HG02884 (cell line): ENCODE data around the gene CACNA2D1.

ENCODE experiments used
- ATAC-seq: cut with Tn5 transposase; IDR thresholded peaks from one replicate; pipeline ENCODE4 v1.9.1; 2021; ENCODE audit warnings: mild to moderate bottlenecking, moderate library complexity; ENCODE audit not compliant: unreplicated experiment

The CACNA2D1 gene

DNA sequence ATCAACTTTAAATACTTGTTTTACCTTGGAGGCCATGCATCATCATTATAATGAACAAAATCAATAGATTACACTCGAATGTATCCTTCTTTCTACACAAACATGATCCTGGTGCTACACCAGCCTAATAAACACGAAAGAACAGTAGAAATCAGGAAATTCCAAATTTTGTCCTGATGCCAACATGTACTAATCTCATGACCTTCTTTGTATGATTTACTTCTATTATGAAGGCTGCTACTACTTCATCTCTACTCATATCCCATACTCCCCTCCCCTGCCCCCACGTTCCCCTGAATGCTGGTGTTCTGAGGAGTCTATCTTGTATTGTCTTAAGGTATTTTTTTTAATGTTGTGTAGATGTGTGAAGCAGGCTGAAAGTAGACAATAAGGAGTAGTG lies 315.0 kb downstream of the CACNA2D1 start:
- ATAC-seq = no peak

DNA sequence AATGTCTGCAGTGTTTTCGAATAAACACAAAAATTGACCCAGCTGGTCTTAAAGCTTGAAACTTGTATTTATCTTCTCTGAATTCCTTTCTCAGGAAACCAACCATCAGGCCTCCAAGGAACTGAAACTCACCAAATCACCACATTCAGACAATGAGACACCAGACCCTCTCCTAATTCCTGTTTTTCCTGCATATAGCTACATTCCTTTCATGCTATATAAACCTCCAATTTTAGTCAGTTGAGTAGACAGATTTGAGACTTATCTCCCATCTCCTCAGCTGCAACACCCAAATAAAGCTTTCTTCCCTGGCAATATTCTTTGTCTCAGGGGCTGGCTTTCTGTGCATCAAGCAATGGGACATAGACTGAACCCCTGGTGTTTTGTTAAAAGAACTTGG lies 317.0 kb downstream of the CACNA2D1 start:
- ATAC-seq = no peak

DNA sequence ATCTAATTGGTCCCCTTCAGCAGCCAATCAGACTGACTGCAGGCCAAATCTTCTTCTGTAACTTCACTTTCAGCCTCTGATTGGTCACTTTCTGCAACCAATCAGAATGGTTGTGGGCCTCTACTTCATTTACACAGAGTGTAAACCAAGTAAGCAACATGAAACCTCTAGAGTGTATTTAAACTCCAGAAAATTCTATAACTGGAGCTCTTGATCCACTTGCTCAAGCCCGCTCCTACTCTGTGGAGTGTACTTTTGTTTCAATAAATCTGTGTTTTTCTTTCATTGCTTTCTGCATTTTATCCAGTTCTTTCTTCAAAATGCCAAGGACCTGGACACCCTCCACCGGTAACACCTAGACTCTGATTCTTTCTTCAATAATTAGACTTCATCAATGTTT lies 319.1 kb downstream of the CACNA2D1 start:
- ATAC-seq = no peak

DNA sequence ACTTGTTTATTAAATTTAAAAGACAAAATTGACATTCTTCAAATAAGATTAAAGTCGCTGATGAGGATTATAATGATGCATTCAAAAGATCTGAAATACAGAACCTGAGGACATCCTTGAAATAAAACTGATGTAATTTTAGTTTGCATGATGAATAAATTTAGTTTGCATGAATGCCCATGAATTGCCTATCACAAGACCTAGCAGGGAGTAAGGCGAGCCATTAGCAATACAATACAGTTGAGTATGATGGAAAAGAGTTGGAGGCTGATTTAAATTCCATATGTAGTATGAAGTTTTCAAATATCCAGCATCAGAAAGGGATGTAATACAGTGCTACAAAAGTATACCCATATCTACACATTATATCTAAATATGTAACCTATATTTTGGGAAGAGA lies 321.3 kb downstream of the CACNA2D1 start:
- no peak for ATAC-seq

DNA sequence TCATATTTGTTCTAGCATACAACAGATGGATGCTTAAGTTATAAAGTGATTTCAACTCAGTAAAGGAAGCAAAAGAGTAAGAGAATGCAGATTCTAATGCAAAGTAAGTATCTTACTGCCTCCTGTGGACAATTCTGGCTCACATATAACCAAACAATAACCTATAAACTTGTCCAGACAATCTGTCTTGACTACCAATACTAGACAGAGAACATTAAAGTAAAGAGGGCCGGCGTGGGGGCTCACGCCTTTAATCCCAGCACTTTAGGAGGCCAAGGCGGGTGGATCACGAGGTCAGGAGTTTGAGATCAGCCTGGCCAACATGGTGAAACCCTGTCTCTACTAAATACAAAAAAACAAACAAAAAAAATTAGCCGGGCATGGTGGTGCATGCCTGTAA lies 329.3 kb downstream of the CACNA2D1 start:
- no peak for ATAC-seq

DNA sequence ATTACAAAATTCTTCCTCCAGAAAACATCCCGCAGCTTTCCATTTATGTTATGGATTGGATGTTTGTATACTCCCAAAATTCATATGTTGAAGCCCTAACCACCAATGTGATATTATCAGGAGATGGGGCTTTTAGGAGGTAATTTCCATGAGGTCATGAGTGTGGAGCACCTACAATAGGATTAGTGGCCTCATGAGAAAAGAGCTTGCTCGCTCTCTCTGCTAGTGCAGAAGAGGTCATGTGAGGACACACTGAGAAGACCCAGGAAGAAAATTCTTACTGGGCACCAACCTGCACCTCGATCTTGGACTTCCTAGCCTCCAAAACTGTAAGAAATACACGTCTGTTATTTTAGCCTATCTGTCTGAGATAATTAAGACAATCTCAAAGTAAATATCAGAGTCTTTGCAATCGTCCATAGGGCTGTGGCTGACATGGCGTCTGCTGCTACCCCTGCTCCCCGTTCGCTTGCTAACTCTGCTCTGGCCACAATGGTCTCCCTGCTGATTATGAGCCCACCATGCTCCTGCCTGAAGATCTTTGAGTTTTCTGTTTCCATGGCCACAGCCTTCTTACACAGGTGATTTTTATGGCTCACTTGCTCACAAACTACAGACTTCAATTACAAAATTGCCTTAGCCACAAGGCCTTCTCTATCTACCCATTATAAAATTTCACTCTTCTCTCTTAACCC lies 333.3 kb downstream of the CACNA2D1 start:
- no peak for ATAC-seq

DNA sequence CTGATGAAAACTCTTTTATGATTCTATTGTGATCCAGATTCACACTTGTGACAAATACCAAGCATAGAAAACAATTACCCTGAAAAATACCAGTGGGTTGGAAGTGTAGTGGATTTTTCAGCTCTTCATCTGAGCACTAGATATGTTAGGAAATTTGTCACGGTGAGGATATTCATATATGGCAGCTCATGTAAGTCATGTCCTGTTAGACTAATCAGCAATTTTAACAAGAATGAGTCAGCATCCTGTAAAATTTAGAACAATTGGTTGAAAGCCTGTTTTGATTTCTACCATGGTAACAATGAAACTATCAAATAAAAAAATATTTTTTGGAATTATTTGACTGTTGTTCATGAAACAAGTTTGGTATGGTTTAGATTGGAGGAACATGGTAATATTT lies 334.3 kb downstream of the CACNA2D1 start:
- ATAC-seq = no peak

DNA sequence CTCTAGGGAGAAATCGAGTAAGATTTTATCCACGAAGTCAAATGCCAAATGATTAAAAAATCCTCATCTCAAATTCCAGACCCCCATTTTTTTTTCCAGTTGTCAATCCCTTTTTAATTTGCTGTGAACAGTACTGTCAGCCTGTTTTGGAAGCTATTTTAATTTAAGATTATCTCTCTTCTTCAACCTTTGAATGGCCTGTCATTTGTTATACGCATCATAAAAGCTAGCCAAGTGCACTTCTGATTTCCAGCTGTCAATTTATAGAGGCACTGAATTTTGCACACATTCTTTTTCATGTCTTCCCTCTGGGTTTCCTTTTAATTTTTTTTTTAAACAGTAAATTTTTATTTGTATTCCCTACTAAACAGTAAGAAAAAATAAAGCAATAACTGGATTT lies 337.4 kb downstream of the CACNA2D1 start:
- ATAC-seq = no peak

DNA sequence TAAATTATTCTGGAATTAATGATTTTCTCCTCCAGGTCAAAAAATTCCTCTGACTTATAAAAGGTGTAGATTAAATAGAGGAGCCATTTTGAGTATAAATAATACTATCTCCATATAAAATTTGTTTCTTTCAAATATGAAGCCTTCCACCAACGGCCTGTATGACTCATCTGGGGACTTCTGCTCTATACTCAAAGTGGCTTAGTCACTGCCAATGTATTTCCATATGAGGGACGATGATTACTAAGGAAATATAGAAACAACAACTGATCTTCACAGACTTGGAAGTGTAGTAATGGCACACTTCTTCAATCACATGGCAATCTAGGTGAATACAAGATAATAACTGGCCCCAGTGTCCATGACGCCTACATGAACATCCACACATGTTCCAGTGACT lies 338.1 kb downstream of the CACNA2D1 start:
- ATAC-seq = no peak

DNA sequence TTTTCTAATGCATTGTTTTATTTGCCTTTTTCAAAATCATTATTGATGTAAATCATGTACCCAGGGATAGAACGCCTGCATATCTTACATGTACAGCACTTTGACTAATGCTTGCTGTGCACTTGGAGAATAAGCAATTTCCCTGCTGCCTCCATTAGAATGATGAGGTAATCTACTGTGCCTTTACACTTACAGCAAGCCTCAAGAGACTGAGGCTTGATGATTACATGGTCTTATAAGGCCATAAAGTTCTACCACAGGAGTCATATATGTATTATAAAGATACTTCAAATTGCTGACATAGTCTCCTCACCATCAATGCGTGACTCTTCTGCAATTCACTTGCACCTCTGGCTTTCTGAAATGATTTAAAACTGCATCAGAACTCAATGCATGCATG lies 345.2 kb downstream of the CACNA2D1 start:
- no peak for ATAC-seq

DNA sequence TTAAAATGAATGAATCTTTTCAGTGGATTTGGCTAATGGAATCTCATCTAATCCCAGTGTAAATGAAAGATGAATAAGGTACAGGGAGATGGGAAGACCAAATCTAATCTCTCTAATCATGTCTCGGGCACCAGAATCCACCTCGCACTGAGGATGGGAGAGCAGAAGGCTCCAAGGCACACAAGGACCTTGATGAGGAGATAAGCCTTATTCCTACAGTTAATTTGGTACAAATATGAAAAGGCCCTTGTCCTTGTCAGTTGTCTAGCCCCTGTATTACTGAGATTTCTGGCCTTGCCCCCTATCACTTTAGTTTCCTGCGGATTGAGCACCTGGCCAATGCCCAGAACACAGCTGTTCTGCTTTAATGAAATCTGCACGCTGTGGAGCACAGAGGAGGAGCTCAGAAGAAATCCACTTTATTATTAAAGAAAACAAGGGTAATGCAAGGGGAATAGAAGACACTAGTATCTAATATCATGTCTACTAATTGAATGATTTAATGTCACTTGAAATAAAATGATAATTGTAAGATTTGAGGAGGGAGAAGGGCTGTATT lies 352.4 kb downstream of the CACNA2D1 start:
- ATAC-seq = no peak

DNA sequence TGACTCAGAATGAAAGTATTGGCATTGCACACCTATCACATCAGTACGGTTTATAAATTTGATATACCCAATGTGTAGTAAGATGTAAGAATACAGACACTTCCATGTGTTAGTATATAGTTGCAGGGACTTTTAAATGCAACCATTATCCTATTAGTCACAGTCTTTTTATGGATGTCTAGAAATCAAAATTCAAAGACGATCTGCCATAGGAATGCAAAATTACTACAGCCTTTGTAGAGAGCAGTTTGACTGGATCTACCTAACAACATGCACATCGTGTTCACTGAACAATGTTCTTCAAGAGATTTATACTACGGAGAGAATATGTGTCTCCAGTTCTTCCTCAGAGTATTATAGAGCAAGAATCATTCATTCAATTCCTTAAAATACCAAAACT lies 356.5 kb downstream of the CACNA2D1 start:
- ATAC-seq = no peak

DNA sequence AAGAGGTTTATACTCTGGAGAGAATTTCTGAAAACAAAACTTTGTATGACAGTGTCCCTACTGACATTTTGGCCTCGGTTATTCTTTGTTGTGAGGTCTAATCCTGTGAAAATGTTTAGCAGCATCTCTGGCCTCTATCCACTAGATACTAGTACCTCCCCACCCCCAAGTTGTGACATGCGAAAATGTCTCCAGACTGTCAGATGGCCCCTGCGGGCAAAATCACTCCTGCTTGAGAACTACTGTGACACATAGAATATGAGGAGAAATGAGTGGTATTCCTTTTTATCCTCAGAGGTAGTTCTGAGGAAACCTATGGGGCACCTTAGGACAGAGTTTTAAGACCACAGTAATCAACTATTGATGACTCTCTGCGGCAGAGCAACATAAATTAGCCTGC lies 358.5 kb downstream of the CACNA2D1 start:
- ATAC-seq = no peak

DNA sequence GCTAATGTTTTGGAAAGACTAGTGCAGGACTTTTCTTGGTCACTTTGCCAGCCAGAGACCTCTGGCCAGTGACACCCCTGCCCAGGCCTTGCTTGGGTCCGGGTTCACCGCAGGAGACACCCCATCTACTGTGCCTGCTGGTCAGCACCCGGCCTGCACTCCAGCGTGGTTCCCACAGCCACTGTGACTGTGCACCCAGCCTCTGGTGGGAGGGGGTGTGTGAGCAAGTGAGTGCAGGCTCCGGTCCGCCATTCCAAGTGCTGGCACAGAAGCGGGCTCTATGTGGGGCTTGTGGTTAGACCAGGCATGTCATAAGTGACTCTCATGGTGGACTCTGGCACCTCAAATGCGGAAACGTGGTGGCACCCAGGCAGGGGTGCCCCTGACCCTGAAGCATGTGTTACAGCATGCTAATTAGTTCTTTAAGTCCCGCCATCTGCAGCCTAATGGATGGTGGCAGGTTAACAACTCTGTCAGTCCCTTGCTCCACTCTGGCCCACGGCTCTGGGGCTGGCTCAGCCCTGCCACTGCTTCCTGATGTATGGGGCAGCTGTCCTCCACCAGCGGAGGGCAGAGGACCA lies 361.8 kb downstream of the CACNA2D1 start:
- no peak for ATAC-seq

DNA sequence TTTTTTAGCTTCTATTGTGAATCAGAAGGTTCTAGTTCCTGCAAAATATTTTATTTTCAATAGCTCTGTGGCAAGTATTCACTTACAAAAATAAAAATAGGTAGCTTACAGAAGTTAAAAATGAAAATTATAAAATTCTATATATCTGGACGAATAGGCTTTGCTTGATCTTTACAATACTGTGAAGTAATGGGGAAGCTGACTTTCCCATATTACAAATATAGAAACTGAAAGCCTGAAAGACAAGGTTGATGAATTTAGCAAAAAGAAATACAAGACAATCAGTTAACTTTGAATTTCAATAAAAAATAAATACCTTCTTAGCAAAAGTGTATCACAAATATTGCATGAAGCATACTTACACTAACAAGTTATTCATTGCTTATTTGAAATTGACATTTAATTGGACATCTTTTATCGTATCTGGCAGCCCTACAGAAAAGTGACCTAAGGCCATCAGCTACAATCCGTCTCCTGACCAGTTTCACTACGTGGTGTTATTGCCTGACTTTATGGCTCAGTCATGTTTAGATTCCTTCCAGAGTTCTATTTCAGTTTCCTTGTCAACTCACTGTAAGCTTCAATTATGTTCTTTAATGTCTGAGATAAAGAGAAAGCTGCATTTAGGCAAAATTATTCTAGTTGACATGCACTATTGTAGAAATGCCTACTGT lies 363.2 kb downstream of the CACNA2D1 start:
- peak; percentile 44 for ATAC-seq

DNA sequence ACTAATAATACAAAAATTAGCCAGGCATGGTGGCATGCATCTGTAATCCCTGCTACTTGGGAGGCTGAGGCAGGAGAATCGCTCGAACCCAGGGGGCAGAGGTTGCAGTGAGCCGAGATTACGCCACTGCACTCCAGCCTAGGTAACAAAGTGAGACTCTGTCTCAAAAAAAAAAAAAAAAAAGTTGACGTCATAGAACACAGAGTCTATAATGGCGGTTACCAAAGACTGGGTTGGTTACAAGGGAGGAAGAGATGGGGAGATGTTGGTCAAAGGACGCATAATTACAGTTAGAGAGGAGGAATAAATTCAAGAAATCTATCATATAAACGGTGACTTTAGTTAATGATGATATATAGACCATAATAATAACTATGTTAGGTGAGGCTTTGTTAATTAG lies 364.1 kb downstream of the CACNA2D1 start:
- ATAC-seq = no peak

DNA sequence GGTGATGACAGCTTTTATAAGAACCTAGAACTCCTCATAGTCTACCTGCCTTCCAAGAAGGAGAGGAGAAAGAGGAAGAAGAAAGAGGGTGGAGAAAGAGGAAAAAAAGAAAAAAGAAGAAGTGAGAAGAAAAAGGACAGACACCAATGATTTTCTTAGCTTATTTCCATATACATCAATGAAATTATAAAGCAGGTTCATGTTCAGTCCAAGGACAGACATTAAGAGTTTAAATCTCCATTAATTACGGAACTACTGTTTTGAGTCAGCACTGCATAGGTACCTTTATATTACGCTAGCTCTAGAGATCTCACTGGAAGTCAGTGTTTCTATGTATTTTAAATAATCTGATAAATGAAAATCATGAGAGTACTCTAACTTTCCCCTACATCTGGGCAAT lies 364.8 kb downstream of the CACNA2D1 start:
- no peak for ATAC-seq

DNA sequence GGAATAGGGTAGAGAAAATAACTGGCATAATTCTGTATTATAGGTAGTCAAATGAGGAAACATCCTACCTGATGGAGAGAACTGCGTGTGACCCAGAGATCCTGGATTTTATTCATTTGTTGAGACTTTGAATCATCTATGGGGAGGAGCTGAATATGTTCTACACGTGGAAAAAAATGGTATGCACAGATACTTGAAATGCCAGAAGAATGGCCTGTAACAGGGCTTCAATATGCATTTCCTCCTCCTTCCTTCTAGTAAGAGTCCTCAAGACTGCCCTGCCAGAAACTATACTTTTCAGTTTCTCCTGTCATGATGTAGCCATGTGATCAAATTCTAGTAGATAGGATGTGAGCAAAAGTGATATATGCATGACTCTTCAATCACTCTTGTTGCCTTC lies 372.1 kb downstream of the CACNA2D1 start:
- no peak for ATAC-seq

DNA sequence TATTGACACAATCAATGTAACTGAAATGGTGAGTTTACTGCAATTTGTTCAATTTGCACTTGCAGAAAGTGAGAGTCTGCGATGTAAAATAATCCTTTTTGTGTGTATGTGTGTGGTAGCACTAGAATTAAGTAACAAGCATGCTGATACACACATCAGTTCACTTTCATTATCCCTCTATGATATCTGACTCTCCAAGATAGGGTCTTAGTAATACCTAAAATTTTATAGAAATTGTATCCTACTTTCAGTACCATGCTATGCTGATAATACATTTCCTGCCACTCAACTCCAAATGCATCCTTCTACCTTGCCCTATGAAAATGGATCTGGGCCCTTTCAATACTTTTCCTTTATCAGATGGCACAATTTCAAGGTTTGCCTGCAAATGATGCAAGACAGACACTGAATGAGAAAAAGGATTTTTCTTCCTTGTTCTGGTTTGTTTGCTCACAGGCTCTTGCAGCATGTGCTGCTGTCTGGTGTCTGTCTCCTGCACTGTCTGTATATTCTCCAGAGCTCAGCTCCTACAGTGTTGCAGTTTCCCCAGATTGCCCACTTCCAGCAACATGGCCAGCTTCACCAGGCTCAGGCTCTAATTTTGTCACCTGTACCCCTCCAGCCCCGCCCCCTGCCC lies 375.8 kb downstream of the CACNA2D1 start:
- no peak for ATAC-seq

DNA sequence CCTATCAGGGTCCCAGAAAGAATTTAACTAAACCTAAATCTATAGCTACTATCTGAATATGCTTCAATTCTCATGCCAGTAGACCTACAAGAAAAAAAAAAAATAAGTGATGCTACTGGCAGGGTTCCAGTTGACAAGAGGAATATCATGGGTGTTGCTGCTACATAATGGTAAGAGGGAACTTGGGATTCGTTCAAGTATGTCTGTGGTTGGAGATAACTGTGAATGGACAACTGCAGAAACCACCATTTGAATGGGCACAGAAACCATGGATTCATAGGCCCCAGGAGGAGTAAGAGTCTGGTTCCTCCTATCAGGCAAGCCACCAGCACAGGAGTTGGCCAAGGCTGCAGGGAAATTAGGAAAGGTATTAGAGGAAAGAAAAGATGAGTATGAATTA lies 386.1 kb downstream of the CACNA2D1 start:
- ATAC-seq = no peak

DNA sequence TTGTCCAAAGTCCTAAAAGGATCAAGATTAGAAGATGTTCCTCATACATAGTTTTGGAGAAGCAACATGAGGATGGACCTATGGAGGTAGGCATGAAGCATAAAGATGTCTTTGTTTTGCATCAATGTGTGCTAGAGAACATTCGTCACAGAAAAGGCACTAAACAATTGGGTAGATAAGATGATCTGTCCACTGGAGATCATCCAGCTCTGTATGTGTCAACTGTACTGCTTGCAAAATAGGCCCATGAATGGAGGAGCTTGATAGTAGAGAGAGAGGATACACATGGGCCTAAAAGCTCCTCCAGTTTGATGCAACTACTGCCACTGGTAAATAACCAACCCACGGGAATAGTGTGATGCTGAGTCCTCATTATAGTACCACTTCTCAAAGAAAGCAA lies 387.3 kb downstream of the CACNA2D1 start:
- no peak for ATAC-seq

DNA sequence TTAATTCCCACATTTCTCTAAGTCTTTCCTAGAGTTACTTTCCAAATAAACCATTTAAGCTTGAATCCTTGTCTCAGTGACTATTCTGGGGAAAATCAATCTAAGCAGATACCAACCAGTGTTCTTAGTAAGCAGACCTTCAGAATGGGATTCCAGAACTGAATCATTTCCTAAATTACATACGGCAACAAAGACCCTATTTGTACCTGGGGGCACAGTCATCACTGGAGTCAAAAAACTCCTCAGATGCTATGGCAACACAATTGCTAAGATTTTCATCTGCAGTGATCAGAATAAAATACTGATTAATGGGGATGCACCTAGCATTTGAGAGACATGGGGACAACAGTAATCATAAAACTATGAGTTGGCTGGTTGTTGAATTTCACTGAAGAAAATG lies 389.0 kb downstream of the CACNA2D1 start:
- no peak for ATAC-seq
